Activated naive CD4-positive, alpha-beta T cell treated with anti-CD3 and anti-CD28 coated beads for 36 hours (primary cell): Measurements from ENCODE around the gene CKAP5. TPM values are rescaled to one million over a fixed set of nuclear protein-coding genes. Genes with fewer than 3 reads are reported as not detected.

Source experiments
- CTCF ChIA-PET: fragments of 350-600 bp; sonication (Branson Sonifier 250); formaldehyde crosslinking; loops from one replicate; lab custom pipeline; 2021; ENCODE audit warnings: antibody characterized with exemption; lab: Charles Lee
- DNase-seq: peaks from one replicate; pipeline ENCODE4 v3.0.0-alpha.2; 2020
- H3K27ac Mint-ChIP-seq: one replicate; pipeline ENCODE4 v1.8.0; 2021; ENCODE audit warnings: mild to moderate bottlenecking, mixed read lengths
- H3K27me3 Mint-ChIP-seq: one replicate; pipeline ENCODE4 v1.8.0; 2021; ENCODE audit warnings: low read depth, mixed read lengths
- H3K36me3 Mint-ChIP-seq: one replicate; pipeline ENCODE4 v1.8.0; 2021; ENCODE audit warnings: low read depth, mixed read lengths
- H3K4me1 Mint-ChIP-seq: one replicate; pipeline ENCODE4 v1.8.0; 2021; ENCODE audit warnings: low read depth, mixed read lengths
- H3K4me3 Mint-ChIP-seq: one replicate; pipeline ENCODE4 v1.8.0; 2021; ENCODE audit warnings: mild to moderate bottlenecking, moderate library complexity, mixed read lengths
- H3K9me3 Mint-ChIP-seq: one replicate; pipeline ENCODE4 v1.8.0; 2021; ENCODE audit warnings: mixed read lengths
- intact Hi-C: fragments of 100-400 bp; cut with micrococcal nuclease; formaldehyde crosslinking; loops from one replicate; pipeline ENCODE4 v1.15.1; 2023
- total RNA-seq, 2 experiments: library from RNA; stranded (reverse); gene quantifications; one replicate each; pipeline ENCODE4 v1.2.3, GENCODE V29; 2021

The CKAP5 gene
- total RNA-seq, 2 experiments from 2014 or later = 205 to 216 TPM

DNA sequence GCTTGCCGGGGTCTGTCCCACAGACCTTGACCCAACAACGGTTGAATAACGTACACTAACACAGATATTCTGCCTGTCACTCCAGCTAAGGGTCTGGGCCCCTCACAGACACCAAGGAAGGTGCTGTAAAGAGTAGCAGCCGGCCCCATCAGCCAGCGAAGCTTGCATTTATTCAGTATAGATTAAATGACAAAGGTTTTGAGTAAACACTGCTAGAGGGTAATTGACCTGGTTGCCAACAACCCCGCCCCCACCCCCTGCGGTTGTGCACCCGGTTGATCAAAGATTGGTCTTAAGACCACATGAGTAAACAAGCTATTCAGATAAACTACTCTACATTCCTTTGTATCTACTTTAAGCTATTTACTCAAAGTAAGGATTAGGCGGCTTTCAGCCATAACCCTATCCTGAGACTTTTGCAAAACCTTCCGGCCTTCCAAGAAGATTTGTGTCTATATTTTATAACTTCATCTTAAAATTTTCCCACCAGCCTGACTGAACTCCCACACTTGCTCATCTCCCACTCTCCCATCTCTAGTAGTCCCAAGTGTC, 4.8 kb upstream of the CKAP5 start:
- no peaks in the 10 kb centered on the region for H3K9me3 Mint-ChIP-seq
- no peaks in the 10 kb centered on the region for H3K36me3 Mint-ChIP-seq
- CTCF ChIA-PET = no interaction called here
- H3K27me3 Mint-ChIP-seq = no peaks in the 10 kb centered on the region
- H3K4me3 Mint-ChIP-seq = no peak overlapping the region
- H3K27ac Mint-ChIP-seq = no peak overlapping the region
- no peak for DNase-seq
- intact Hi-C loops = no loop called here
- no peaks in the 10 kb centered on the region for H3K4me1 Mint-ChIP-seq

DNA sequence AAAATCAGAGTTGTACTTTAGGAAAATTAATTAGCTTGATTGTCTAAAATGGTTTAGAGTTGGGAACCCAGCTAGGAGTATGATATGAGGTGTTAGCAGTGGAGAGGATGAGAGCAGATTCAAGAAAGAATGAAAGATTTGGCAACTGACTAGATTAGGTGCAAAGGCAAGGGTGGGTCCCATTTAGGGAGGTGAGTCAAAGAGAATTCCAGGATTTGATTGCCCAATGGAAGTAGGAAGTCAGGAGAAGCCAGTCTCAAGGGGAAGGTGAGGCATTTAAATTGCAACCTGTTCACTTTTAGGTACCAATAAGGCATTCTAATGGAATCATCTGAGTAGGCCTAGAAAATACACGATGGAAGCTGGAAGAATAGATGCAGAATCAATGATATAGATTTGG, 3.6 kb upstream of the CKAP5 start:
- CTCF ChIA-PET = no interaction called here

DNA sequence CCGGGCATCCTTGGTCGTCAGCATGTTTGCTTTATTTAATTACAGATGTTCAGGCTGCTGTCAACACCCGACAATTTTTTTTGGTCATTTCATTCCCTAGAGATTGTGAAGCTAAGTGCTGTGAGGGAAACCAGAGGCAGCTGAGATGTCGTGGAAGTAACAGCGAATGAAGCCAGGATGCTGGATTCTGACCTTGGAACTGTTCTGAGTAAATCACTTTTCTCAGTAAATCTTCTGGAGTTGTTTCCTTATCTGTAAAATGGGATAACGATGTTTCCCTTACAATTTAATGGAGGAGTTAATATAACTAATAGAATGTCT, 390 bp upstream of the CKAP5 start:
- Mint-ChIP-seq H3K9me3 (no peaks in the 10 kb centered on the region), H3K4me1 (peaks cover 31% of the 10 kb centered on the region), H3K27ac (peak overlapping the region; percentile 91), H3K27me3 (no peaks in the 10 kb centered on the region), H3K4me3 (peak overlapping the region; percentile 95), H3K36me3 (peaks cover 16% of the 10 kb centered on the region)
- no peak for DNase-seq
- CTCF ChIA-PET = interaction anchor here (0.6 kb wide), 1 partner anchor 384 kb away, joined by 4 read pairs; no protein-coding TSS in a partner anchor
- intact Hi-C loops = loop anchor here (1.0 to 10.0 kb wide), 6 partner anchors 20 to 466 kb away; partner anchors contain the start of genes ARFGAP2, ARHGAP1, ATG13 and HARBI1

More for the DNA sequence above, 3.6 kb upstream of the CKAP5 start:
- intact Hi-C loops = loop anchor here (10.0 kb wide), 1 partner anchor 415 kb away; no protein-coding TSS in a partner anchor
- Mint-ChIP-seq H3K4me1 (peaks cover 8% of the 10 kb centered on the region), H3K27ac (no peak overlapping the region), H3K9me3 (no peaks in the 10 kb centered on the region), H3K4me3 (no peak overlapping the region), H3K27me3 (no peaks in the 10 kb centered on the region), H3K36me3 (peaks cover 5% of the 10 kb centered on the region)
- no peak for DNase-seq

DNA sequence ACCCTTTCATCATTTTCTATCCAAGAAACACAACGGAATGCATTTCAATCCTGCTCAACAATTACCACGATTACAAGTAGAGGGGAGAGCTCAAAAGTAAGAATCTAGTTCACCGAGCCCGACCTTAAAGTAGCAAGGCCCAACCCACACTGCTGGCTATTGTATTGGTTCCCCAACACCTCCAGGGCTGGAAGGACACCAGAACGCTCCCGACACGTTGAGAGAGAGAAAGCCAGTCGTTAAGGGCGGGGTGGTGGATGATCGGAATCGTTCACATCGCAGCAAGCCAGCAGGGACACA, 690 bp downstream of the CKAP5 start:
- Mint-ChIP-seq H3K27me3 (no peaks in the 10 kb centered on the region), H3K27ac (peak overlapping the region; percentile 76), H3K9me3 (no peaks in the 10 kb centered on the region), H3K4me1 (peaks cover 33% of the 10 kb centered on the region), H3K4me3 (peak overlapping the region; percentile 91), H3K36me3 (peaks cover 20% of the 10 kb centered on the region)
- CTCF ChIA-PET = no interaction called here
- intact Hi-C loops = loop anchor here (10.0 kb wide), 1 partner anchor 419 kb away; no protein-coding TSS in a partner anchor
- no peak for DNase-seq

DNA sequence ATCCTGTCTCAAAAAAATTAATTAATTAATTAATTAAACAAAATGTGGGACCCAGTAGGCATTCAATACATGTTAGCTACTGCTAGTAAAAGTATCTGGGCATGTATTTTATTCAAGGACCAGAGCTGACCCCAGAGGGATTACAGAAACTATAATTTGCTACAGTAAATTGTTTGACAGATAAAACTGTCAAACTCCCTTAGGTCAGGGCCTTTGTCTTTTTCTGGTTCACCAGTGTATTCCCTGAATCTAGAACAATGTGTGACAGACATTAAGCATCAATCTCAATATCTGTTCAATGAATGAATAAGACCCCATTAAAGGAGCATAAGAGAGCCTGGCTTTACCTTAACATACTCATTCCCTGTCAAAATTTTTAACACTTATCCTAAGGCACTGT, 6.0 kb downstream of the CKAP5 start:
- Mint-ChIP-seq H3K4me1 (peaks cover 46% of the 10 kb centered on the region), H3K4me3 (no peak overlapping the region), H3K9me3 (no peaks in the 10 kb centered on the region), H3K27ac (no peak overlapping the region), H3K36me3 (peaks cover 16% of the 10 kb centered on the region), H3K27me3 (no peaks in the 10 kb centered on the region)
- CTCF ChIA-PET = no interaction called here
- intact Hi-C loops = loop anchor here (10.0 kb wide), 1 partner anchor 425 kb away; no protein-coding TSS in a partner anchor
- DNase-seq = no peak

DNA sequence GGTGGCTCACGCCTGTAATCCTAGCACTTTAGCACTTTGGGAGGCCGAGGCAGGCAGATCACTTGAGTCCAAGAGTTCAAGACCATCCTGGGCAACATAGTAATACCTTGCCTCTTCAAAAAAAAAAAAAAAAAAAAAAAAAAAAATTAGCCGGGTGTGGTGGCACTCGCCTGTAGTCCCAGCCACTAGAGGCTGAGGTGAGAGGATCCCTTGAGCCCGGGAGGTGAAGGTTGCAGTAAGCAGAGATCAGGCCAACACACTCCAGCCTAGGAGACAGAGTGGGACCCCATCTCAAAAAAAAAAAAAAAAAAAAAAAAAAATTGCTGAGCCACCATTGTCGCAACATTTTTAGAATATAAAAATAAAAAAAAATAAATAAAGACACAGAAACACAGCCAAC, 7.6 kb downstream of the CKAP5 start:
- Mint-ChIP-seq H3K27ac (no peak overlapping the region), H3K4me1 (peaks cover 31% of the 10 kb centered on the region), H3K4me3 (no peak overlapping the region), H3K36me3 (peaks cover 14% of the 10 kb centered on the region), H3K27me3 (no peaks in the 10 kb centered on the region), H3K9me3 (no peaks in the 10 kb centered on the region)
- no peak for DNase-seq
- CTCF ChIA-PET = interaction anchor here (1.3 kb wide), 1 partner anchor 31 kb away, joined by 3 read pairs; no protein-coding TSS in a partner anchor
- intact Hi-C loops = no loop called here

DNA sequence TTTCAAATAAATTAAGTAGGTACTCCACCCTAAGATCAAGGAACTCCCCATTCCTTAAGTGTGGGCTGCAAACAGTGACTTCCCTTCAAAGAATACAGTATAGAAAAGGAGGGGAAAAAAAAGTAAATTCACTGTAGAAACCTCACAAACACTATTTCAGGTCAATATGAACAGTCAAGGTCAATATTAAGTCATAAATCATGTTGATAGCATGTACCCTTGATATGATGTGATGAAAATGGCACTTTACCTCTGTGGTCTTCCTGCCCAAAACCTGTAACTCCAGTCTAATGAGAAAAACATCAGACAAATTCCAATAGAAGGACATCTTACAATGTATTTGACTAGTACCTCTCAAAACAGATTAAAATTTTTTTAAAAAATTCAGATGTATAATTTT, 8.2 kb downstream of the CKAP5 start:
- CTCF ChIA-PET = interaction anchor here (1.3 kb wide), 1 partner anchor 31 kb away, joined by 3 read pairs; no protein-coding TSS in a partner anchor
- Mint-ChIP-seq H3K36me3 (peaks cover 11% of the 10 kb centered on the region), H3K4me1 (peaks cover 27% of the 10 kb centered on the region), H3K27ac (no peak overlapping the region), H3K9me3 (no peaks in the 10 kb centered on the region), H3K27me3 (no peaks in the 10 kb centered on the region), H3K4me3 (no peak overlapping the region)
- DNase-seq = no peak
- intact Hi-C loops = no loop called here

DNA sequence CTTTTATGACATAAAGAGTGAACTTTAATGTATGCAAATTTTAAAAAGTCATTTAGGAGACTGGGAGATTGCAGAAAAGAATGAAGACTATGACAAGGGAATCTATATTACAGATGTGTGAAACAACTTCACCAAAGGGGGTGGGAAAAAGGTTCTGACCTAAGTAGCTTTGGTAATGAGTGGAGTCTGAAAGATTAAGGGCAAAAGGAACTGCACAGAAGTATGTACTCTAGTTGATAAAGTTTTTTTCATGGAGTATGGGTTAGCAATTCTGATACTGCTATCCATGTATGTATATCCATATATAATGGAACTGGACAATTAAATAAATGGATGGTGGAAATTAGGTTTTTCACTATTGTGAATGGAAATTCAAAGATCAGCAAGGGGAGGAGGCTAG, 9.2 kb downstream of the CKAP5 start:
- peaks cover 21% of the 10 kb centered on the region for H3K4me1 Mint-ChIP-seq
- CTCF ChIA-PET = no interaction called here
- no peak overlapping the region for H3K4me3 Mint-ChIP-seq
- H3K36me3 Mint-ChIP-seq = peaks cover 10% of the 10 kb centered on the region
- no peaks in the 10 kb centered on the region for H3K27me3 Mint-ChIP-seq
- DNase-seq = no peak
- intact Hi-C loops = loop anchor here (1.0 kb wide), 1 partner anchor 32 kb away; no protein-coding TSS in a partner anchor
- H3K27ac Mint-ChIP-seq = no peak overlapping the region
- no peaks in the 10 kb centered on the region for H3K9me3 Mint-ChIP-seq

DNA sequence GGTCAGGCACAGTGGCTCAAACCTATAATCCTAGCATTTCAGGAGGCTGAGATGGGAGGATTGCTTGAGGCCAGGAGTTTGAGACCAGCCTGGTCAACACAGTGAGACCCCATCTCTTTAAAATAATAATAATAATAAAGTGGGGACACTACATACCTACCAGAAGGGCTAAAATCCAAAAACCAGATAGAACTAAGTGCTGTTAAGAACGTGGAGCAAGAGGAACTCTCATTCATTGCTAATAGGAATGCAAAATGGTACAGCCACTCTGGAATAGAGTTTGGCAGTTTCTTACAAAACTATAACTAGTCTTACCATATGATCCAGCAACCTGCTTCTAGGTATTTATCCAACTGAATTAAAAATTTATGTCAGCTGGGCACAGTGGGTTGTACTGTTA, 9.6 kb downstream of the CKAP5 start:
- CTCF ChIA-PET = no interaction called here
- Mint-ChIP-seq H3K36me3 (peaks cover 7% of the 10 kb centered on the region), H3K4me1 (peaks cover 21% of the 10 kb centered on the region), H3K27me3 (no peaks in the 10 kb centered on the region), H3K9me3 (no peaks in the 10 kb centered on the region), H3K4me3 (no peak overlapping the region), H3K27ac (no peak overlapping the region)
- intact Hi-C loops = loop anchor here (1.0 kb wide), 1 partner anchor 31 kb away; no protein-coding TSS in a partner anchor
- no peak for DNase-seq

DNA sequence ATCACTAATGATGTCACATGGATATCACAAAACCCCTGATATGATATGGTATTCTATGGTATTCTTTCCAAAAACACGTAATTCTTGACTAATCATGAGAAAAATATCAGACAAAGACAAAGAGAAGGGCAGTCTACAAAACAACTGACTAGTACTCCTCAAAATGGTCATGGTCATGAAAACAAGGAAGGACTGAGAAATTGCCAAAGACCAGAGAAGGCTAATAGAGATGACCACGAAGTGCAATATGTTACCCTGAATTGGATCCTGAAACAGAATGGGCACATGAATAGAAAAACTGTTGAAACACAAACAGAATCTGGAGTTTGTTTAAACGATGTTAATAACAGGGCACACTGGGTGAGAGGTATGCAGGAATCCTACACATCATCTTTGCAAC, 10.2 kb downstream of the CKAP5 start:
- H3K27ac Mint-ChIP-seq = no peak overlapping the region
- H3K36me3 Mint-ChIP-seq = peaks cover 7% of the 10 kb centered on the region
- CTCF ChIA-PET = no interaction called here
- intact Hi-C loops = loop anchor here (1.0 kb wide), 1 partner anchor 31 kb away; no protein-coding TSS in a partner anchor
- H3K27me3 Mint-ChIP-seq = no peaks in the 10 kb centered on the region
- DNase-seq = no peak
- H3K4me1 Mint-ChIP-seq = peaks cover 19% of the 10 kb centered on the region
- no peaks in the 10 kb centered on the region for H3K9me3 Mint-ChIP-seq
- no peak overlapping the region for H3K4me3 Mint-ChIP-seq

DNA sequence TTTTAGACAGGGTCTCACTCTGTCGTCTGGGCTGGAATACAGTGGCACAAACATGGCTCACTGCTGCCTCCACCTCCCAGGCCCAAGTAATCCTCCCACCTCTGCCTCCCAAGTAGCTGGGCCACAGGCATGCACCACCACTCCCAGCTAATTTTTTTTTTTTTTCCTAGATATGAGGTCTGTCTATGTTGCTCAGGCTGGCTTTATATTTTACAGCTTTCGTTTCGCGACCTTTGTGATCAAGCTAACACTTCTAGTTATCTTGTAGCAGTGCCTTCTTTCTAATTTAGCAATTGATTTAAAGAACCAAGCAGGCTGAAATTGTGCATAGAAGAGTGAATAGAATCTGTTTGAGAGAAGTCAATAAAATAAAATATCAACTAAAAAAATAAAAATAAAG, 11.3 kb downstream of the CKAP5 start:
- H3K27me3 Mint-ChIP-seq = no peaks in the 10 kb centered on the region
- H3K4me3 Mint-ChIP-seq = no peak overlapping the region
- H3K9me3 Mint-ChIP-seq = no peaks in the 10 kb centered on the region
- intact Hi-C loops = no loop called here
- no peak overlapping the region for H3K27ac Mint-ChIP-seq
- CTCF ChIA-PET = interaction anchor here (0.6 kb wide), 1 partner anchor 85 kb away, joined by 3 read pairs; no protein-coding TSS in a partner anchor
- peaks cover 20% of the 10 kb centered on the region for H3K4me1 Mint-ChIP-seq
- no peak for DNase-seq
- peaks cover 5% of the 10 kb centered on the region for H3K36me3 Mint-ChIP-seq

DNA sequence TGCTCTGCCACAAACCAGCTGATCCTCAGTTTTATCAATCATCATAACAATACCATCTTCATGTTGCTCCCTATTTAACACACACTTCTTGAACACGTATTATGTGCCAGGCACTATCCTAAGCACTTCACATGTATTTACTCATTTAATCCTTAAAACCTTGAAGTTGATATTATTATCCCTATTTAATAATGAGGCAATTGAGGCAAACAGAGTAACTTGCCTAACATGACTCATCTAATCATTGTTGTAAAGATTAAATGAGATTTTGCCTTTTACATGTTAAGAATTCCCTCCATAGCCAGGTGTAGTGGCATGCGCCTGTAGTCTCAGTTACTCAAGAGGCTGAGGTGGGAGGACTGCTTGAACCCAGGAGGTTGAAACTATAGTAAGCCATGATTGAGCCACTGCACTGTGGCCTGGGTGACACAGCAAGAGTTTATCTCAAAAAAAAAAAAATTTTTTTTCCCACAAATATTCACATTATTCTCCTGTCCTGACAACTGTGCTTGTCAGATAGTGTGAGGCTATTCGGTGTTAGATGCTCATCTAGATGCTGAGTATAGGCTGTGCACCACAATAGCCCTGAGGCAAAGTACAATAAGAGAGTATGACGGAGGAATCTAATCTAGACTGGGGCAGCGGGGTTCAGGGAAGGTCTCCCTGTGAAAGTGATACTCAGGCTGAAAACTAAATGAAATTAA, 13.4 kb downstream of the CKAP5 start:
- H3K36me3 Mint-ChIP-seq = peaks cover 5% of the 10 kb centered on the region
- CTCF ChIA-PET = no interaction called here
- intact Hi-C loops = no loop called here
- no peak for DNase-seq
- H3K4me1 Mint-ChIP-seq = peaks cover 15% of the 10 kb centered on the region
- H3K27me3 Mint-ChIP-seq = no peaks in the 10 kb centered on the region
- no peaks in the 10 kb centered on the region for H3K9me3 Mint-ChIP-seq
- H3K4me3 Mint-ChIP-seq = no peak overlapping the region
- no peak overlapping the region for H3K27ac Mint-ChIP-seq

DNA sequence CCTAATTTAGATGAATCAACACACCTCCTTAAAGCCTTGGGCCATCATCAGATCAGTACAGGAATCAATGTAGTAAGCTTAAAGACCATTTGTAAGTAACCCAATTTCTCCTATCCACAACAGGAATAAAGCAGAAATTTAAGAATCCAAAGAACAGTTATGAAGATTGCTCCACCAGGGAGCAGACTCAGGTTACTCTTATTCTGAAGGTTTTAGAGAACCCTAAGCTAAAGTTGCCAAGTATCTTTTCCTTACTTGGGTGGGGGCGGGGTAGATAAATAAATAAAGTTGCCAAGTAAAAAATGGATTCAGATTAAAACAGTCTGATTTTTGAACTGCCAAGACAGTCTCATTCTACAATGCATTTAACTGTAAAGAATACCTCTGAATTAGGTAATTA, 18.1 kb downstream of the CKAP5 start:
- Mint-ChIP-seq H3K9me3 (no peaks in the 10 kb centered on the region), H3K27me3 (no peaks in the 10 kb centered on the region), H3K4me3 (no peak overlapping the region), H3K27ac (no peak overlapping the region), H3K36me3 (peaks cover 3% of the 10 kb centered on the region), H3K4me1 (peaks cover 25% of the 10 kb centered on the region)
- intact Hi-C loops = loop anchor here (2.0 kb wide), 2 partner anchors 19 kb away; partner anchors contain the start of gene CKAP5
- CTCF ChIA-PET = no interaction called here
- no peak for DNase-seq
